Upper lobe of left lung (tissue), 6 donors: ENCODE data around the gene GBE1. TPM values are rescaled to one million over a fixed set of nuclear protein-coding genes. Genes with fewer than 3 reads are reported as not detected.

Experiments
- ATAC-seq, 2 donors: fragments of 200-7000 bp; cut with Tn5 transposase; one replicate each; pipeline ENCODE4 v1.9.1; 2022; ENCODE audit warnings: mild to moderate bottlenecking in 2 of 2, moderate library complexity in 2 of 2; ENCODE audit not compliant: low FRiP score in 2 of 2
- DNase-seq, 2 donors: peaks; one replicate each; pipeline ENCODE4 v3.0.0-alpha.2; 2019 to 2020
- H3K27ac ChIP-seq, 4 donors: fragments of 200-600 bp; sonication (generic); one replicate each; pipeline ENCODE4 v1.5.1; 2016 to 2019
- H3K27me3 ChIP-seq, 4 donors: fragments of 200-600 bp; sonication (generic); one replicate each; pipeline ENCODE4 v1.5.1; 2017 to 2019
- H3K36me3 ChIP-seq, 4 donors: fragments of 200-600 bp; sonication (generic); one replicate each; pipeline ENCODE4 v1.5.1; 2016 to 2019
- H3K4me1 ChIP-seq, 4 donors: fragments of 200-600 bp; sonication (generic); one replicate each; pipeline ENCODE4 v1.5.1; 2018 to 2019
- H3K4me3 ChIP-seq, 4 donors: fragments of 200-600 bp; sonication (generic); one replicate each; pipeline ENCODE4 v1.5.1; 2017 to 2019; ENCODE audit warnings: mild to moderate bottlenecking in 2 of 4, moderate library complexity in 1 of 4
- H3K9me3 ChIP-seq, 4 donors: fragments of 200-600 bp; sonication (generic); one replicate each; pipeline ENCODE4 v1.5.1; 2018 to 2019
- EP300 ChIP-seq, 4 donors: sonication (generic); formaldehyde crosslinking; IDR thresholded peaks; one replicate each; pipeline ENCODE4 v1.5.1; 2017; ENCODE audit warnings: antibody characterized with exemption in 4 of 4, control low read depth in 2 of 4
- POLR2A ChIP-seq, 4 donors: fragments of 450-650 bp; IDR thresholded peaks; one replicate each; pipeline ENCODE4 v1.5.1; 2016 to 2017; ENCODE audit warnings: antibody characterized with exemption in 4 of 4, mild to moderate bottlenecking in 2 of 4
- POLR2AphosphoS5 ChIP-seq, 2 donors: sonication (generic); formaldehyde crosslinking; IDR thresholded peaks; one replicate each; pipeline ENCODE4 v1.5.1; 2017; ENCODE audit warnings: antibody characterized with exemption in 2 of 2
- WGBS, 2 donors: methylation state at CpG; one replicate each; pipeline ENCODE4 v1.1.5; 2017 to 2018; 5-methylcytosine and 5-hydroxymethylcytosine counted together
- total RNA-seq, 6 donors: library from RNA; depleted of rRNA in 4 of 6; stranded (reverse); fragments of >200 nt in 4 of 6; gene quantifications; one replicate each; pipeline versions ENCODE4 v1.1.0 to v1.2.1, GENCODE V29; 2016 to 2021
- TF ChIP-seq, protein P1 (sequence below), 6 experiments: fragments of 450-650 bp in 4 of 6; fragments of 200-600 bp in 2 of 6; sonication (generic) in 2 of 6; IDR thresholded peaks; one replicate each; pipeline ENCODE4 v1.5.1; 2016 to 2019; ENCODE audit warnings: antibody characterized with exemption in 6 of 6
- donor health status: DM: no; HTN: no; CAD: no; lungs with moderate emphysema.
- donor health status: DM: no; HTN: yes; CAD: no; lungs with severe emphysema.

GBE1 gene
- total RNA-seq, 6 donors from 2014 or later: 19.9 to 40.9 (median 27.5) TPM

DNA sequence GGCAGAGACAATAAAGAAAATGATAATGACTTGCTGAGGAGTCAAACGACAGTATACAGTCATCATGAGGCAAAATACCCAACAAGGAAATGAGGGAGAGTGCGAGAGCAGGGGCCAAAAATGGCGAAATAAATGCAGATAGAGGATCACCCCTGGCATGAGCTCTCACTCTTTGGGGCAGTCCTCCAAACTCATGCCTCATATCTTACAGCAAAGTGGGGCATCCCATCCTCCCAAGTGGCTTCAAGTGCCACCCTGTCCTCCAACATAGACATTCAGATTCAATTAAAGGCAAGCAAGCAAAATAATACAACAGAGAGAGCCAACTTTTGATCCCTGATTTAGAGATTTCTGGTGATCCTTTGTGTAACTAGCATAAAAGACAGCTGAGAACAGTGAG is 278.4 kb downstream of the GBE1 start:
- ATAC-seq: no peak
- Histone ChIP-seq H3K4me1 (peaks cover 0 to 7% (median 2%) of the 10 kb centered on the region in 4 donors), H3K27me3 (no peaks in the 10 kb centered on the region), H3K36me3 (no peaks in the 10 kb centered on the region), H3K4me3 (no peak overlapping the region), H3K27ac (no peak overlapping the region), H3K9me3 (no peaks in the 10 kb centered on the region)
- WGBS, 2 donors: 88% methylated on average over 3 of the region's 3 CpGs
- TF ChIP-seq EP300 (IDR thresholded peaks at IDR 0.05) (no peak), POLR2A (IDR thresholded peaks at IDR 0.05) (no peak), POLR2AphosphoS5 (IDR thresholded peaks at IDR 0.05) (no peak)
- TF ChIP-seq, protein P1, sequence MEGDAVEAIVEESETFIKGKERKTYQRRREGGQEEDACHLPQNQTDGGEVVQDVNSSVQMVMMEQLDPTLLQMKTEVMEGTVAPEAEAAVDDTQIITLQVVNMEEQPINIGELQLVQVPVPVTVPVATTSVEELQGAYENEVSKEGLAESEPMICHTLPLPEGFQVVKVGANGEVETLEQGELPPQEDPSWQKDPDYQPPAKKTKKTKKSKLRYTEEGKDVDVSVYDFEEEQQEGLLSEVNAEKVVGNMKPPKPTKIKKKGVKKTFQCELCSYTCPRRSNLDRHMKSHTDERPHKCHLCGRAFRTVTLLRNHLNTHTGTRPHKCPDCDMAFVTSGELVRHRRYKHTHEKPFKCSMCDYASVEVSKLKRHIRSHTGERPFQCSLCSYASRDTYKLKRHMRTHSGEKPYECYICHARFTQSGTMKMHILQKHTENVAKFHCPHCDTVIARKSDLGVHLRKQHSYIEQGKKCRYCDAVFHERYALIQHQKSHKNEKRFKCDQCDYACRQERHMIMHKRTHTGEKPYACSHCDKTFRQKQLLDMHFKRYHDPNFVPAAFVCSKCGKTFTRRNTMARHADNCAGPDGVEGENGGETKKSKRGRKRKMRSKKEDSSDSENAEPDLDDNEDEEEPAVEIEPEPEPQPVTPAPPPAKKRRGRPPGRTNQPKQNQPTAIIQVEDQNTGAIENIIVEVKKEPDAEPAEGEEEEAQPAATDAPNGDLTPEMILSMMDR (IDR thresholded peaks at IDR 0.05): no peak
- no peak for DNase-seq

DNA sequence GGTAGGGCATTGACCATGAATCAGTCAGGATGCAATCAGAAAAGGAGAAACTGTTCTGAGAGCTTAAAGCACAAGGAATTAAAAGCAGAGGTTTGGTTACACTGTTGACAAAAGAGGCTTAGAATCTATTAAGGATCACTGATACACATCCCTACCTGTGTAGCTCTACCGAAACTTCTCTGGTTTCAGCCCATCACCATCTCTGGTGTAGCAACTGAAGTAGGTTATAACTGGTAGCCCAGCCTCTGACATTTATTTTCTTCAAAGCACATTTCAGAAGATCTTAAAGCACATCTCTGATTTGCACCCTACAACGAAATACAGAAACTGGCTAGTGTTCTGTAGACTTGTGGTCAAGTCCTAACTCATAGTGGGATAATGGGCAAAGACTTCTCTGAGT is 283.7 kb downstream of the GBE1 start:
- Histone ChIP-seq H3K27me3 (no peaks in the 10 kb centered on the region), H3K9me3 (no peaks in the 10 kb centered on the region), H3K36me3 (no peaks in the 10 kb centered on the region), H3K27ac (no peak overlapping the region), H3K4me3 (no peak overlapping the region), H3K4me1 (no peaks in the 10 kb centered on the region)
- DNase-seq (no peak), ATAC-seq (no peak)
- WGBS, 2 donors: 83 to 95% methylated on average over 2 of the region's 2 CpGs
- TF ChIP-seq, protein P1 (IDR thresholded peaks at IDR 0.05): no peak
- TF ChIP-seq POLR2A (IDR thresholded peaks at IDR 0.05) (no peak), POLR2AphosphoS5 (IDR thresholded peaks at IDR 0.05) (no peak), EP300 (IDR thresholded peaks at IDR 0.05) (no peak)

DNA sequence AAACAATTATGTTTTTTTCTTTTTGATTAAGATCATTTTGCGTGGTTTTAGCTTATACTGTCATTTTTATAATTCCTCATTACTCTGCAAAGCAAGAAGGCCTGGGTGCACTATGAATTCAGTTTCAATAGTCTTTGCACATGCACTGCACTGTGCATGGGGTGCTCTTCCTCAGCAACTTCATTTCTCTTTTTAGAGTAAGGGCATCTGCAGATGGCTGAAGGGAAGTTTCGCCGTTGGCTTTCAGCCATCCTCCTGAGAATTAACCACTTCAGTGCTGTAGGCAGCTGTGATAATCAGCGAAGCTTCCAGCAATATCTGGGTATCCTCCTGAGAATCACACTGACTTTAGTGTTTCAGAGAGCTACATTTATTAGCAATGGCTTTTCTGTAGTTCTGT is 284.8 kb downstream of the GBE1 start:
- no peak for TF ChIP-seq EP300 (IDR thresholded peaks at IDR 0.05)
- no peak for TF ChIP-seq POLR2AphosphoS5 (IDR thresholded peaks at IDR 0.05)
- TF ChIP-seq, protein P1 (IDR thresholded peaks at IDR 0.05): no peak
- no peak for TF ChIP-seq POLR2A (IDR thresholded peaks at IDR 0.05)
- H3K27me3 ChIP-seq: no peaks in the 10 kb centered on the region
- ATAC-seq (no peak), DNase-seq (no peak)
- no peak overlapping the region for H3K4me3 ChIP-seq
- 41% methylated on average over 4 of the region's 4 CpGs for WGBS, 2 donors
- no peaks in the 10 kb centered on the region for H3K4me1 ChIP-seq
- H3K36me3 ChIP-seq: no peaks in the 10 kb centered on the region
- H3K27ac ChIP-seq: no peak overlapping the region
- no peaks in the 10 kb centered on the region for H3K9me3 ChIP-seq

DNA sequence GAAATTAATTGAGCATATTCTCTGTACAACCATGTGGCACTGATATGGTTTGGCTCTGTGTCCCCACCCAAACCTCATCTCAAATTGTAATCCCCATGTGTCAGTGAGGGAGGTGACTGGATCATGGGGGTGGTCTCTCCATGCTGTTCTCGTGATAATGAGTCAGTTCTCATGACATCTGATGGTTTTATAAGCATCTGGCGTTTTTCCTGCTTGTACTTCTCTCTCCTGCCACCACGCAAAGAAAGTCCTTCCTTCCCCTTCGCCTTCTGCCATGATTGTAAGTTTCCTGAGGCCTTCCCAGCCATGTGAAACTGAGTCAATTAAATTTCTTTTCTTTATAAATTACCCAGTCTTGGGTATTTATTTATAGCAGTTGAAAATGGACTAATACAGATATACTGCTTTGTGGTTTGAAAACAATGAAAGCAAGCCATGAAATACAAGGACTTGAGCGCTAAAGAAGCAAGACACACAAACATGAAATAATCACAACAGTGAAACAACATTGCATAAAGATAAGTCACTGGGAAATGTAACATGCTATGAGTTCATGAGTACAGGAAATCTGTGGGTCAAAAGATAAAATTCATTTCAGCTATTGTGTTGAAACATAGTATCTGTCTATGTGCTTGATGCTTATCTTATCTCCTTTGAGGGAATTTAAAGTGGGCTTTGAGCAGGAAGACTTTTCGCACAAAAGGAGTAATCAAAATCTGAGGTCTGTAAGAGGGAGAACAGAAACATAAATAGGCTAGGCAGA is 288.7 kb downstream of the GBE1 start:
- TF ChIP-seq, protein P1 (IDR thresholded peaks at IDR 0.05): no peak
- TF ChIP-seq POLR2A (IDR thresholded peaks at IDR 0.05) (no peak), POLR2AphosphoS5 (IDR thresholded peaks at IDR 0.05) (no peak), EP300 (IDR thresholded peaks at IDR 0.05) (peak in 1 of 4 donors; percentile 24)
- WGBS, 2 donors: 55 to 58% methylated on average over 6 of the region's 6 CpGs
- no peaks in the 10 kb centered on the region for H3K36me3 ChIP-seq

More for the DNA sequence above, 288.7 kb downstream of the GBE1 start:
- H3K27me3 ChIP-seq: no peaks in the 10 kb centered on the region
- no peak overlapping the region for H3K4me3 ChIP-seq
- H3K4me1 ChIP-seq: no peaks in the 10 kb centered on the region
- DNase-seq: no peak
- ATAC-seq: no peak
- H3K27ac ChIP-seq: peak overlapping the region in 3 of 4 donors; percentile 10 to 50 (median 26)
- H3K9me3 ChIP-seq: no peaks in the 10 kb centered on the region
